ENCODE measurements around the gene CDK6.

DNA sequence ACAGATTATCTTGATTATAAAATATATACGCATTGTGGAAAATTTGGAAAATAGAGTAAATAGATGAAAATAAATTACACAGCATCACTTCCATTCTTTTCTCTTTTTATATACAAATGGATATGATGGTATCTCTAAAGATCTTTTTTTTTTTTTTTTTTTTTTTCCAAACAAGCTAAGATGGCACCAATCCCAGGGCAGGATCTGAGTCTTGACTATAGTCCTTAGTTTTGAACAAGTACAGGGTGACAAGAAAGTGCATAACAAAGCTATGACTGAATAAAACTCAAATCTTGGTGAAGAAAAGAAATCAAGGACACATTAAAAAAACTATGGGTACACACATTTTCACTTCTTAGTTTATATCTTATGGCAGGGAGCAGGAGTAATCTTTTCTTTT lies 203.6 kb downstream of the CDK6 start:
- TF ChIP-seq, protein P1, sequence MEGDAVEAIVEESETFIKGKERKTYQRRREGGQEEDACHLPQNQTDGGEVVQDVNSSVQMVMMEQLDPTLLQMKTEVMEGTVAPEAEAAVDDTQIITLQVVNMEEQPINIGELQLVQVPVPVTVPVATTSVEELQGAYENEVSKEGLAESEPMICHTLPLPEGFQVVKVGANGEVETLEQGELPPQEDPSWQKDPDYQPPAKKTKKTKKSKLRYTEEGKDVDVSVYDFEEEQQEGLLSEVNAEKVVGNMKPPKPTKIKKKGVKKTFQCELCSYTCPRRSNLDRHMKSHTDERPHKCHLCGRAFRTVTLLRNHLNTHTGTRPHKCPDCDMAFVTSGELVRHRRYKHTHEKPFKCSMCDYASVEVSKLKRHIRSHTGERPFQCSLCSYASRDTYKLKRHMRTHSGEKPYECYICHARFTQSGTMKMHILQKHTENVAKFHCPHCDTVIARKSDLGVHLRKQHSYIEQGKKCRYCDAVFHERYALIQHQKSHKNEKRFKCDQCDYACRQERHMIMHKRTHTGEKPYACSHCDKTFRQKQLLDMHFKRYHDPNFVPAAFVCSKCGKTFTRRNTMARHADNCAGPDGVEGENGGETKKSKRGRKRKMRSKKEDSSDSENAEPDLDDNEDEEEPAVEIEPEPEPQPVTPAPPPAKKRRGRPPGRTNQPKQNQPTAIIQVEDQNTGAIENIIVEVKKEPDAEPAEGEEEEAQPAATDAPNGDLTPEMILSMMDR (IDR thresholded peaks at IDR 0.05 in 4 of 5, conservative IDR thresholded peaks at IDR 0.05 in 1 of 5) = no peak
- TF ChIP-seq POLR2A (IDR thresholded peaks at IDR 0.05) = no peak
